Ovary (tissue), 9 donors: Measurements from ENCODE around the gene JSRP1. TPM values are rescaled to one million over a fixed set of nuclear protein-coding genes. Genes with fewer than 3 reads are reported as not detected.

ENCODE experiments used
- DNase-seq, 5 donors: peaks; one replicate each; pipeline ENCODE4 v3.0.0-alpha.2; 2019 to 2020
- H3K27ac ChIP-seq, 2 donors: fragments of 200-600 bp; one replicate each; pipeline versions ENCODE4 v1.5.1 to v1.8.0; 2019 to 2022
- H3K27me3 ChIP-seq: fragments of 200-600 bp; one replicate; pipeline ENCODE4 v1.8.0; 2022
- H3K36me3 ChIP-seq: fragments of 200-600 bp; sonication (generic); one replicate; pipeline ENCODE4 v1.5.1; 2019
- H3K4me1 ChIP-seq: one replicate; pipeline ENCODE4 v1.8.1; 2013; ENCODE audit warnings: mild to moderate bottlenecking, moderate library complexity; ENCODE audit not compliant: insufficient read depth
- H3K4me3 ChIP-seq: fragments of 200-600 bp; sonication (generic); one replicate; pipeline ENCODE4 v1.5.1; 2017
- H3K9me3 ChIP-seq, 2 donors: fragments of 200-600 bp in 1 of 2; sonication (generic) in 1 of 2; one replicate each; pipeline versions ENCODE4 v1.5.1 to v1.8.1; 2013 to 2019; ENCODE audit warnings: mild to moderate bottlenecking in 1 of 2, moderate library complexity in 1 of 2
- EP300 ChIP-seq: sonication (generic); formaldehyde crosslinking; IDR thresholded peaks from one replicate; pipeline ENCODE4 v1.6.1; 2017; ENCODE audit warnings: antibody characterized with exemption
- POLR2A ChIP-seq: fragments of 450-650 bp; IDR thresholded peaks from one replicate; pipeline ENCODE4 v1.6.1; 2017; ENCODE audit warnings: antibody characterized with exemption, mild to moderate bottlenecking, moderate library complexity
- WGBS, 3 donors: extraction: QIAGEN DNeasy Blood & Tissue Kit in 1 of 3; methylation state at CpG; one replicate each; pipeline versions ENCODE4 v1.1.5 to v1.1.7; 2013 to 2017; 5-methylcytosine and 5-hydroxymethylcytosine counted together
- intact Hi-C, 4 donors: fragments of 100-400 bp; cut with DNase I; formaldehyde crosslinking; loops; one replicate each; pipeline versions ENCODE4 v1.11.0 to v1.15.1; 2022 to 2023
- microRNA counts: library from miRNA; unstranded; fragments of <30 nt; microRNA quantifications from one replicate; lab custom pipeline; 2016
- microRNA-seq, 3 donors: library from miRNA; unstranded; fragments of <30 nt; microRNA quantifications; one replicate each; pipeline versions ENCODE4 to v1.2.0, GENCODE V29; 2019 to 2020
- polyA plus RNA-seq, 2 donors: library from polyadenylated mRNA; stranded (reverse); fragments of 200-250 nt in 1 of 2; fragments of 350-450 nt in 1 of 2; fragmentation: Illumina TruSeq in 1 of 2; extraction: RNeasy Lipid Tissue Mini Kit (QIAGEN cat#74804) in 1 of 2; gene quantifications; one replicate each; pipeline ENCODE4 v1.2.3, GENCODE V29; 2013 to 2014
- small RNA-seq: library from RNA; depleted of rRNA; stranded (forward); fragments of <200 nt; gene quantifications from one replicate; pipeline ENCODE3, GENCODE V24; 2016
- total RNA-seq, 7 donors: library from RNA; depleted of rRNA in 2 of 7; stranded (reverse); fragments of >200 nt in 2 of 7; fragmentation: NEBNext Ultra II Directional in 3 of 7; extraction: Animal tissue kit (Norgen Biotek cat#: 25700) in 3 of 7; gene quantifications; one replicate each; pipeline versions ENCODE4 v1.1.0 to v1.2.4, GENCODE V29; 2016 to 2023
- TF ChIP-seq, protein P1 (sequence below), 3 donors: fragments of 450-650 bp in 2 of 3; fragments of 200-600 bp in 1 of 3; IDR thresholded peaks; one replicate each; pipeline versions ENCODE4 v1.5.1 to v1.8.0; 2016 to 2022; ENCODE audit warnings: antibody characterized with exemption in 3 of 3, mild to moderate bottlenecking in 1 of 3
- donor health status: DM: no; HTN: no; CAD: no; lungs with moderate emphysema.
- donor health status: DM: no; HTN: no; CAD: no.
- donor health status: Bipolar disorder and iron deficiency.
- donor health status: DM: yes; HTN: yes; CAD: no.
- donor health status: DM: no; HTN: no; CAD: no.
- donor health status: DM: yes; HTN: yes; CAD: no.

The JSRP1 gene
- total and polyA plus RNA-seq, 9 donors: 0.30 to 0.92 (median 0.35) TPM; not detected in 4

DNA sequence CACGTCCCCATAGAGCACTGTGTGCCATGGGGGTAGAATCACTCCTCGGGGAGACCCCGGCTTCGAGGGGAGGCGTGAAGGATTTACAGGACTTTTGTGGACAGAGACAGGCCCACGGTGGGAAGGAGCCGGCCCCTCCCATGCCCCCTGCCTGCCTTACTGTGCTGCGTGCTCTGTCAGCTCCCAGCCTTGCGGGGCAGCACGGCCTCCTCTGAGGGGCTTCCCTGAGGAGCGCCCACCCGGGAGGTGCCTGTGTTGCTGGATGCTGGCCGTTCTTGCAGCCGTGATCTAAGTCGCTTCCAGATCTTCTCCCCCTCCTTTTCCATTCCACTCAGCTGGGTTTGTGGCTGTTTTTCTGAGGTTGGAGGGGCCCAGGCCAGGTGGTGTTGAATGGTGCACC, 49.2 kb downstream of the JSRP1 start:
- Histone ChIP-seq H3K27ac (no peak overlapping the region), H3K9me3 (no peaks in the 10 kb centered on the region), H3K36me3 (no peaks in the 10 kb centered on the region), H3K27me3 (no peaks in the 10 kb centered on the region), H3K4me1 (peaks cover 2% of the 10 kb centered on the region), H3K4me3 (no peak overlapping the region)
- intact Hi-C loops: no loop called here
- TF ChIP-seq EP300 (no peak), POLR2A (no peak)
- TF ChIP-seq, protein P1, sequence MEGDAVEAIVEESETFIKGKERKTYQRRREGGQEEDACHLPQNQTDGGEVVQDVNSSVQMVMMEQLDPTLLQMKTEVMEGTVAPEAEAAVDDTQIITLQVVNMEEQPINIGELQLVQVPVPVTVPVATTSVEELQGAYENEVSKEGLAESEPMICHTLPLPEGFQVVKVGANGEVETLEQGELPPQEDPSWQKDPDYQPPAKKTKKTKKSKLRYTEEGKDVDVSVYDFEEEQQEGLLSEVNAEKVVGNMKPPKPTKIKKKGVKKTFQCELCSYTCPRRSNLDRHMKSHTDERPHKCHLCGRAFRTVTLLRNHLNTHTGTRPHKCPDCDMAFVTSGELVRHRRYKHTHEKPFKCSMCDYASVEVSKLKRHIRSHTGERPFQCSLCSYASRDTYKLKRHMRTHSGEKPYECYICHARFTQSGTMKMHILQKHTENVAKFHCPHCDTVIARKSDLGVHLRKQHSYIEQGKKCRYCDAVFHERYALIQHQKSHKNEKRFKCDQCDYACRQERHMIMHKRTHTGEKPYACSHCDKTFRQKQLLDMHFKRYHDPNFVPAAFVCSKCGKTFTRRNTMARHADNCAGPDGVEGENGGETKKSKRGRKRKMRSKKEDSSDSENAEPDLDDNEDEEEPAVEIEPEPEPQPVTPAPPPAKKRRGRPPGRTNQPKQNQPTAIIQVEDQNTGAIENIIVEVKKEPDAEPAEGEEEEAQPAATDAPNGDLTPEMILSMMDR (IDR thresholded peaks at IDR 0.05): no peak
- WGBS, 3 donors: 86 to 93% (median 89%) methylated on average over 15 of the region's 15 CpGs
- DNase-seq: no peak

DNA sequence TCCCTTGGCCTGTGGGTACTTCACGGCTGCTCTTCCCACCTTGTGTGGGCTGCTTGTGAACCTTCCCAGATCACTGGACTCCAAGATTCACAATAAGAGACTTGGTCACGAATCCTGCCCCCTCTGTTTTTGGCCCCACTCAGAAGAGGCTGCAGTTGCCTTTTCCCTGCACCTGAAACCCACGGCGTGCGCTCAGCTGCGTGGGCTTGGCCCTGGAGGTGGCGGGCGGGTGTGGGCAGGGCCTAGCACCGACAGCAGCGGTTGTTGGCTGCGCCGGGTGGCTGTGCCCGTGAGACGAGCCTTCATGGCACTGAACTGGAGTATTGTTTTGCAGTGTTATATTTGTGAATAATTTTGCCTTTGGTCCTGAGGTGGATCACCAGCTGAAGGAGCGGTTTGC, 53.9 kb downstream of the JSRP1 start:
- Histone ChIP-seq H3K4me3 (no peak overlapping the region), H3K9me3 (no peaks in the 10 kb centered on the region), H3K36me3 (no peaks in the 10 kb centered on the region), H3K27me3 (no peaks in the 10 kb centered on the region), H3K27ac (no peak overlapping the region), H3K4me1 (peaks cover 2% of the 10 kb centered on the region)
- intact Hi-C loops: no loop called here
- whole genome bisulfite sequencing, 3 donors: 87 to 89% (median 89%) methylated on average over 15 of the region's 15 CpGs
- TF ChIP-seq, protein P1 (IDR thresholded peaks at IDR 0.05): no peak
- TF ChIP-seq POLR2A (no peak), EP300 (no peak)
- no peak for DNase-seq

MicroRNAs encoded within 50 kb of the gene (microRNA counts, 767-probe panel; counts per million panel counts)
- microRNA hsa-miR-1227 (lab: Ali Mortazavi, UCI): 530 counts per million, percentile 78 among the panel's probes with 10 or more counts

Small RNAs within 50 kb of the gene (microRNA-seq; reads per million reads assigned to microRNA genes)
- gene MIR1227 (0 to 1.9 (median 1.5) reads per million in 3 donors), gene MIR4321 (0 reads per million in 3 donors)

Small RNAs within 50 kb of the gene (small RNA-seq; reads per million reads assigned to genes)
- gene MIR1227: not detected

Other genes with a start within 250 kb of the JSRP1 start
- gene BTBD2, start 240.7 kb downstream of the JSRP1 start, total RNA-seq: 100 to 1,000 TPM in 1 of 7 donors, 10 to 100 TPM in 6; 47.8 to 131 (median 90.2) TPM
- gene BTBD2, start 240.7 kb downstream of the JSRP1 start, polyA plus RNA-seq: 10 to 100 TPM; 14.4 to 65.7 TPM
- 100 to 1,000 TPM in 5 of 7 donors, 10 to 100 TPM in 2; 58.3 to 186 (median 122) TPM for gene MKNK2, start 205.2 kb downstream of the JSRP1 start, total RNA-seq
- 10 to 100 TPM; 22.1 to 69.5 TPM for gene MKNK2, start 205.2 kb downstream of the JSRP1 start, polyA plus RNA-seq
- gene MOB3A, start 160.1 kb downstream of the JSRP1 start, total RNA-seq: 10 to 100 TPM; 16.6 to 61.5 (median 47.8) TPM
- 10 to 100 TPM; 21.1 to 22.5 TPM for gene MOB3A, start 160.1 kb downstream of the JSRP1 start, polyA plus RNA-seq
- gene IZUMO4, start 159.5 kb downstream of the JSRP1 start, total RNA-seq: 10 to 100 TPM in 5 of 7 donors, 1 to 10 TPM in 2; 4.5 to 24.5 (median 10.7) TPM
- 10 to 100 TPM in 1 of 2 donors, 1 to 10 TPM in 1; 1.8 to 31.7 TPM for gene IZUMO4, start 159.5 kb downstream of the JSRP1 start, polyA plus RNA-seq
- gene AP3D1, start 104.9 kb downstream of the JSRP1 start, total RNA-seq: 100 to 1,000 TPM in 1 of 7 donors, 10 to 100 TPM in 6; 36.7 to 102 (median 75.4) TPM
- 10 to 100 TPM; 43.5 to 49.9 TPM for gene AP3D1, start 104.9 kb downstream of the JSRP1 start, polyA plus RNA-seq
- gene DOT1L, start 92.5 kb downstream of the JSRP1 start, total RNA-seq: 10 to 100 TPM in 6 of 7 donors, 1 to 10 TPM in 1; 6.7 to 28.9 (median 21.3) TPM
- 1 to 10 TPM; 2.4 to 5.4 TPM for gene DOT1L, start 92.5 kb downstream of the JSRP1 start, polyA plus RNA-seq
- gene PLEKHJ1, start 20.1 kb downstream of the JSRP1 start, total RNA-seq: 10 to 100 TPM; 39.0 to 55.2 (median 46.8) TPM
- 10 to 100 TPM; 17.1 to 57.9 TPM for gene PLEKHJ1, start 20.1 kb downstream of the JSRP1 start, polyA plus RNA-seq
- 100 to 1,000 TPM in 3 of 7 donors, 10 to 100 TPM in 4; 33.0 to 137 (median 89.8) TPM for gene SF3A2, start 19.6 kb downstream of the JSRP1 start, total RNA-seq
- gene SF3A2, start 19.6 kb downstream of the JSRP1 start, polyA plus RNA-seq: 10 to 100 TPM; 13.7 to 95.7 TPM
- gene AMH, start 7.1 kb downstream of the JSRP1 start, total RNA-seq: 1 to 10 TPM in 6 of 7 donors, under 1 TPM in 1; 0.80 to 3.9 (median 1.3) TPM
- 10 to 100 TPM in 1 of 2 donors, not detected in 1; 12.0 TPM for gene AMH, start 7.1 kb downstream of the JSRP1 start, polyA plus RNA-seq
- under 1 TPM in 5 of 7 donors, not detected in 2; 0.11 to 0.62 (median 0.35) TPM for gene PEAK3, start 25.8 kb upstream of the JSRP1 start, total RNA-seq
- under 1 TPM in 1 of 2 donors, not detected in 1; 0.10 TPM for gene PEAK3, start 25.8 kb upstream of the JSRP1 start, polyA plus RNA-seq
- not detected for gene LINGO3, start 51.7 kb upstream of the JSRP1 start, total RNA-seq
- gene LINGO3, start 51.7 kb upstream of the JSRP1 start, polyA plus RNA-seq: not detected
- gene LSM7, start 72.2 kb upstream of the JSRP1 start, total RNA-seq: 100 to 1,000 TPM in 2 of 7 donors, 10 to 100 TPM in 5; 59.4 to 159 (median 79.6) TPM
- 100 to 1,000 TPM in 1 of 2 donors, 10 to 100 TPM in 1; 31.8 to 196 TPM for gene LSM7, start 72.2 kb upstream of the JSRP1 start, polyA plus RNA-seq
- 10 to 100 TPM; 33.5 to 66.6 (median 48.6) TPM for gene SPPL2B, start 72.3 kb upstream of the JSRP1 start, total RNA-seq
- gene SPPL2B, start 72.3 kb upstream of the JSRP1 start, polyA plus RNA-seq: 10 to 100 TPM in 1 of 2 donors, 1 to 10 TPM in 1; 1.5 to 39.7 TPM
- gene TMPRSS9, start 103.8 kb upstream of the JSRP1 start, total RNA-seq: under 1 TPM in 6 of 7 donors, not detected in 1; 0.07 to 0.51 (median 0.23) TPM
- gene TMPRSS9, start 103.8 kb upstream of the JSRP1 start, polyA plus RNA-seq: under 1 TPM; 0.05 to 0.13 TPM
- 10 to 100 TPM; 19.3 to 72.3 (median 61.6) TPM for gene TIMM13, start 171.2 kb upstream of the JSRP1 start, total RNA-seq
- gene TIMM13, start 171.2 kb upstream of the JSRP1 start, polyA plus RNA-seq: 10 to 100 TPM in 1 of 2 donors, 1 to 10 TPM in 1; 2.7 to 46.1 TPM
- gene LMNB2, start 200.5 kb upstream of the JSRP1 start, total RNA-seq: 10 to 100 TPM in 6 of 7 donors, 1 to 10 TPM in 1; 8.0 to 40.9 (median 25.6) TPM
- 10 to 100 TPM; 15.3 to 17.4 TPM for gene LMNB2, start 200.5 kb upstream of the JSRP1 start, polyA plus RNA-seq
- gene GADD45B, start 219.7 kb upstream of the JSRP1 start, total RNA-seq: 100 to 1,000 TPM in 2 of 7 donors, 10 to 100 TPM in 5; 47.0 to 414 (median 73.9) TPM
- gene GADD45B, start 219.7 kb upstream of the JSRP1 start, polyA plus RNA-seq: 100 to 1,000 TPM in 1 of 2 donors, 10 to 100 TPM in 1; 17.8 to 120 TPM